ENCODE measurements around the gene MYCBP.

The MYCBP gene

GRCh38 chr1:38819040-38819439 is 54.1 kb downstream of the MYCBP start:
- DNase-seq: no peak

GRCh38 chr1:38818175-38818976 is 54.8 kb downstream of the MYCBP start:
- DNase-seq: peak; percentile 18

DNA sequence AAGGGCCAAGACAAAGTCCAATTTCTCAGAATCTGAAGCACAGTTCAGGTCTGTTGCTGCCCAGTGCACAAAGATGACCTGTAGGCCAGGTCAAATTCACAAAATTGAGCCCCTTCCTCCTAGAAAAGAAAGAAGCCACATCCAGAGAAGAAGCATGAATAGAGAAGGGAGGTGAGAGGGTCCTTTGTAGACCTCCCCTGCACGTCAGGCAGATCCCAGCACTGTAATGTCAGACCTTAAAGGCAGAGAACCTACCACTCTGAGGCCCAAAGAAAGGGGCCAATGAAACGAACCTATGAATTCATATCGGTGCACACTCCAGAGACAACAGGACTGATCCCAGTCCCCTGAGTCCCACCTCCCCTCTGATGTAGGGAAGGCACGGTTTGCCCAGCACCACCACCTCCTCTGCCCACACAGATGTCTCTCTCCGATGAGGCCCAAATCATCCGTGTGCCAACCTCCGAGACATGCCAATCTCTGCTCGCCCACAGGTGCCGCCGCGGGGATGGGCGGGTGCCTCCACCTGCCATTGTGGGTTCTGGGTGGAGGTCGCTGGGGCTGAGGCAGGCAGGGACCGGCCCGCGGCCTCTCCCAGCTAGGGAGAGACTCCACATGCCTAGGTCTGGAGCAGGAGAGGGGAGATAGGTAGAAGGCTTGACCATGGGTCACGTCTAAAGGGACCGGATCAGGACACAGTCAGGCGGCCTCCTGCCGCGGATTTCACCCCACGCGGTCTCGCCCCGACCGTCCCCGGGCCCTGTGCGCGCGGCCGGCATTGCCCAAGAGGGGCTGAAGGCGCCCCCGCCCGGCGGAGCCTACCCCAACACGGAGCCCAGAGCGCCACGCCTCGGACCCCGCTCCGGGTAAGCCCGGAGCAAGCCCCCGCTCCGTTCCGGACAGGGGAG is 55.6 kb downstream of the MYCBP start:
- DNase-seq: no peak

DNA sequence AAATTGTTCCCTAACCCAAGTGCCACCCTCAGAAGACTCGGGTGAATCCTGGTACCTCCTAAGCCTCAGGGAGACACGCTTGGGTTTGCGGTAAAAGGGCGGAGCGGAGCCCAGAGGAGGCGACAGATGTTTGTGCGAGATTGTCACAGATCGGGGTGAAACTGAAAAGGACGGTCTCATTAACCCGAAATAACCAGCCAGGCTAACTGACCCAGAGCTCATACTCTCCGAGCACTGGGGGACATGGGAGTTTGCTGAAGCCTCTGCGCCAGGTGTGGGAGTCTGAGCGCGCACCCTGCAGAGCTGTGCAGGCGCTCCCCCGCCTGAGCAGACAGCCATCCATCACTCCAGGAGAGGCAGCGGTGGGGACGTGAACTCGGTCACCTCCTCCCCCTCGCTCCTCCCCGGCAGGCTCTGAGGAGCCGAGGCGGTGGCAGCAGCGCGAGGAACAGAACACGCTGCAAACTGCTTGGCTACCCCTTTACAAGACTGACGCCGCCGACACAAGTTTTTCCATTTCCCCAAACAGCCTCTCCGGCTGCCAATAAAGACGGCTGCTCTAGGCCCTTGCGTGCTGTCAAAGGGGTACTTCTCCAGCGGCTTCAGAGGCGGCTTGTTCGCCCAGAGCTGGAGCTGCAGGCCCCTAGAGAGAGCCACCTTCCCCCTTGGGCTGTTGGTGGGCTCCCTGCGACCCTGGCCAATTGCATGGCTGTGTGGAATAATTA is 57.1 kb downstream of the MYCBP start:
- DNase-seq: no peak

GRCh38 chr1:38814984-38815464 is 58.1 kb downstream of the MYCBP start:
- no peak for DNase-seq

GRCh38 chr1:38814444-38814983 is 58.6 kb downstream of the MYCBP start:
- DNase-seq: no peak

GRCh38 chr1:38812981-38813380 is 60.2 kb downstream of the MYCBP start:
- no peak for DNase-seq
